ENCODE data around the gene ZNF454.

Gene ZNF454

GRCh38 chr5:178989311-178989710, 48.3 kb downstream of the ZNF454 start:
- peaks cover 8% of the 10 kb centered on the region for H3K9me3 Mint-ChIP-seq
- H3K27me3 Mint-ChIP-seq, result peaks cover 17% of the 10 kb centered on the region
- H3K4me1 Mint-ChIP-seq, result no peaks in the 10 kb centered on the region
- no peak overlapping the region for H3K27ac Mint-ChIP-seq
- no peaks in the 10 kb centered on the region for H3K36me3 Mint-ChIP-seq
- no peak overlapping the region for H3K4me3 Mint-ChIP-seq

- no peak overlapping the region for H3K4me3 Mint-ChIP-seq
- H3K27me3 Mint-ChIP-seq, result peaks cover 19% of the 10 kb centered on the region
Measured at GRCh38 chr5:178990491-178990890, 49.5 kb downstream of the ZNF454 start.

GRCh38 chr5:178991190-178992145, 50.5 kb downstream of the ZNF454 start:
- H3K4me1 Mint-ChIP-seq, result no peaks in the 10 kb centered on the region
- no peaks in the 10 kb centered on the region for H3K36me3 Mint-ChIP-seq
- no peak overlapping the region for H3K27ac Mint-ChIP-seq
- H3K4me3 Mint-ChIP-seq, result no peak overlapping the region
- H3K27me3 Mint-ChIP-seq, result peaks cover 24% of the 10 kb centered on the region
- peaks cover 8% of the 10 kb centered on the region for H3K9me3 Mint-ChIP-seq

More at GRCh38 chr5:178990491-178990890, 49.5 kb downstream of the ZNF454 start:
- Mint-ChIP-seq H3K36me3 (no peaks in the 10 kb centered on the region), H3K9me3 (peaks cover 8% of the 10 kb centered on the region), H3K4me1 (no peaks in the 10 kb centered on the region), H3K27ac (no peak overlapping the region)

GRCh38 chr5:178992291-178992895, 51.4 kb downstream of the ZNF454 start:
- H3K27ac Mint-ChIP-seq, result no peak overlapping the region
- peaks cover 6% of the 10 kb centered on the region for H3K9me3 Mint-ChIP-seq
- no peaks in the 10 kb centered on the region for H3K36me3 Mint-ChIP-seq
- peaks cover 24% of the 10 kb centered on the region for H3K27me3 Mint-ChIP-seq
- no peaks in the 10 kb centered on the region for H3K4me1 Mint-ChIP-seq
- no peak overlapping the region for H3K4me3 Mint-ChIP-seq

GRCh38 chr5:178993236-178993765, 52.3 kb downstream of the ZNF454 start:
- no peak overlapping the region for H3K4me3 Mint-ChIP-seq
- H3K27ac Mint-ChIP-seq, result no peak overlapping the region
- H3K36me3 Mint-ChIP-seq, result no peaks in the 10 kb centered on the region
- H3K27me3 Mint-ChIP-seq, result peaks cover 24% of the 10 kb centered on the region
- peaks cover under 1% of the 10 kb centered on the region for H3K9me3 Mint-ChIP-seq
- no peaks in the 10 kb centered on the region for H3K4me1 Mint-ChIP-seq

- H3K4me3 Mint-ChIP-seq, result no peak overlapping the region
- H3K4me1 Mint-ChIP-seq, result no peaks in the 10 kb centered on the region
- H3K9me3 Mint-ChIP-seq, result no peaks in the 10 kb centered on the region
- H3K36me3 Mint-ChIP-seq, result no peaks in the 10 kb centered on the region
- peaks cover 24% of the 10 kb centered on the region for H3K27me3 Mint-ChIP-seq
- no peak overlapping the region for H3K27ac Mint-ChIP-seq
Measured at GRCh38 chr5:178993955-178994579, 53.1 kb downstream of the ZNF454 start.

- H3K4me1 Mint-ChIP-seq, result no peaks in the 10 kb centered on the region
- H3K4me3 Mint-ChIP-seq, result no peak within 1 kb of the TSS
- no peak within 1 kb of the TSS for H3K27ac Mint-ChIP-seq
Measured at GRCh38 chr5:178994580-178995340, 53.8 kb downstream of the ZNF454 start, which contains the start of gene GRM6. TSS of gene GRM6 (minus strand) at chr5:178995320. CDS start at chr5:178994944, 376 bp downstream.

GRCh38 chr5:178995341-178995690, 54.3 kb downstream of the ZNF454 start:
- Mint-ChIP-seq H3K4me1 (no peaks in the 10 kb centered on the region), H3K27ac (no peak overlapping the region), H3K9me3 (no peaks in the 10 kb centered on the region), H3K36me3 (no peaks in the 10 kb centered on the region), H3K27me3 (peaks cover 24% of the 10 kb centered on the region), H3K4me3 (no peak overlapping the region)

More at GRCh38 chr5:178994580-178995340, 53.8 kb downstream of the ZNF454 start, which contains the start of gene GRM6:
- peaks cover 24% of the 10 kb centered on the region for H3K27me3 Mint-ChIP-seq
- H3K36me3 Mint-ChIP-seq, result no peaks in the 10 kb centered on the region
- no peaks in the 10 kb centered on the region for H3K9me3 Mint-ChIP-seq

GRCh38 chr5:178996156-178996555, 55.2 kb downstream of the ZNF454 start:
- H3K36me3 Mint-ChIP-seq, result peaks cover under 1% of the 10 kb centered on the region
- H3K9me3 Mint-ChIP-seq, result no peaks in the 10 kb centered on the region
- no peak overlapping the region for H3K4me3 Mint-ChIP-seq
- H3K27ac Mint-ChIP-seq, result no peak overlapping the region
- H3K27me3 Mint-ChIP-seq, result peaks cover 26% of the 10 kb centered on the region
- no peaks in the 10 kb centered on the region for H3K4me1 Mint-ChIP-seq

GRCh38 chr5:178997191-178997590, 56.2 kb downstream of the ZNF454 start:
- H3K36me3 Mint-ChIP-seq, result peaks cover 1% of the 10 kb centered on the region
- no peak overlapping the region for H3K27ac Mint-ChIP-seq
- peaks cover under 1% of the 10 kb centered on the region for H3K9me3 Mint-ChIP-seq
- H3K27me3 Mint-ChIP-seq, result peaks cover 22% of the 10 kb centered on the region
- no peaks in the 10 kb centered on the region for H3K4me1 Mint-ChIP-seq
- no peak overlapping the region for H3K4me3 Mint-ChIP-seq

GRCh38 chr5:178998441-178998840, 57.4 kb downstream of the ZNF454 start:
- Mint-ChIP-seq H3K4me1 (no peaks in the 10 kb centered on the region), H3K9me3 (peaks cover 6% of the 10 kb centered on the region), H3K36me3 (peaks cover 1% of the 10 kb centered on the region), H3K27ac (no peak overlapping the region), H3K4me3 (no peak overlapping the region), H3K27me3 (peaks cover 20% of the 10 kb centered on the region)

- Mint-ChIP-seq H3K9me3 (peaks cover 26% of the 10 kb centered on the region), H3K27ac (no peak overlapping the region), H3K4me3 (no peak overlapping the region), H3K27me3 (peaks cover 14% of the 10 kb centered on the region), H3K4me1 (no peaks in the 10 kb centered on the region), H3K36me3 (no peaks in the 10 kb centered on the region)
Measured at GRCh38 chr5:179006564-179006963, 65.6 kb downstream of the ZNF454 start.

- Mint-ChIP-seq H3K4me3 (no peak overlapping the region), H3K27me3 (peaks cover 6% of the 10 kb centered on the region), H3K9me3 (peaks cover 25% of the 10 kb centered on the region), H3K36me3 (no peaks in the 10 kb centered on the region), H3K27ac (no peak overlapping the region), H3K4me1 (no peaks in the 10 kb centered on the region)
Measured at GRCh38 chr5:179008667-179009066, 67.7 kb downstream of the ZNF454 start.
